Endothelial cell of umbilical vein (primary cell): ENCODE measurements around the gene ATXN1. TPM values are rescaled to one million over a fixed set of nuclear protein-coding genes. Genes with fewer than 3 reads are reported as not detected.

ENCODE experiments used
- BruUV-seq: library from RNA; stranded (reverse); fragments of 400-500 nt; replicated peaks from 2 replicates; lab custom pipeline; 2021; lab: Mats Ljungman, UMichigan
- CTCF ChIA-PET: fragments of 300-600, 350-600 bp; sonication (Branson Sonifier 250); formaldehyde crosslinking; loops from one replicate; lab custom pipeline; 2021; ENCODE audit warnings: antibody characterized with exemption, inconsistent platforms; lab: Charles Lee
- POLR2A ChIA-PET: fragments of 300-600, 350-600 bp; sonication (Branson Sonifier 250); formaldehyde crosslinking; loops from one replicate; lab custom pipeline; 2021; ENCODE audit warnings: antibody characterized with exemption, inconsistent platforms; lab: Charles Lee
- DNase-seq: peaks from one replicate; pipeline ENCODE4 v3.0.0-alpha.2; 2011; ENCODE audit warnings: low read depth, low spot score
- FAIRE-seq: peaks from 2 replicates; lab custom pipeline; 2011; peaks lifted over from hg19 to GRCh38; lab: Jason Lieb, UNC
- H2AFZ ChIP-seq: 2 replicates; pipeline ENCODE4 v1.6.0; 2012; ENCODE audit warnings: low read depth, low read length, control low read depth, inconsistent platforms
- H3K27ac ChIP-seq: 2 replicates; pipeline ENCODE4 v1.5.1; 2011; ENCODE audit warnings: low read depth, mild to moderate bottlenecking, control low read depth, low read length, moderate library complexity; ENCODE audit not compliant: insufficient read depth
- H3K27me3 ChIP-seq, 2 experiments: 2 replicates each; pipeline versions ENCODE4 v1.6.0 to v1.6.1; 2011; ENCODE audit warnings: low read length in 2 of 2, mixed read lengths in 1 of 2; ENCODE audit not compliant: control insufficient read depth in 2 of 2, insufficient read depth in 2 of 2
- H3K36me3 ChIP-seq, 2 experiments: 2 replicates in 1 of 2; 3 replicates in 1 of 2; pipeline ENCODE4 v1.5.1; 2011; ENCODE audit warnings: low read length in 2 of 2, mild to moderate bottlenecking in 1 of 2, moderate library complexity in 1 of 2; ENCODE audit not compliant: control insufficient read depth in 2 of 2, insufficient read depth in 2 of 2; ENCODE audit errors: extremely low read depth in 1 of 2
- H3K4me1 ChIP-seq: 3 replicates; pipeline ENCODE4 v1.5.1; 2011; ENCODE audit warnings: mild to moderate bottlenecking, low read length; ENCODE audit not compliant: control insufficient read depth, insufficient read depth; ENCODE audit errors: extremely low read depth
- H3K4me2 ChIP-seq: 2 replicates; pipeline ENCODE4 v1.6.1; 2011; ENCODE audit warnings: low read length, control low read depth, mixed read lengths; ENCODE audit not compliant: insufficient read depth
- H3K4me3 ChIP-seq, 3 experiments: fragments of 200-600 bp in 1 of 3; sonication (generic), shearing (Covaris generic) in 1 of 3; replicated peaks in 1 of 3; 2 replicates each; pipeline ENCODE4 v1.5.1; 2011 to 2016; ENCODE audit warnings: control low read depth in 3 of 3, low read length in 3 of 3, mild to moderate bottlenecking in 2 of 3, inconsistent platforms in 1 of 3, low read depth in 1 of 3, moderate library complexity in 1 of 3; ENCODE audit not compliant: insufficient read depth in 1 of 3
- H3K79me2 ChIP-seq: 2 replicates; pipeline ENCODE4 v1.6.0; 2012; ENCODE audit warnings: low read length, inconsistent platforms; ENCODE audit not compliant: control insufficient read depth, insufficient read depth
- H3K9ac ChIP-seq: replicated peaks from 2 replicates; pipeline ENCODE3; 2011; ENCODE audit warnings: low read length, control low read depth; ENCODE audit not compliant: insufficient read depth; ENCODE audit errors: extremely low read depth
- H3K9me1 ChIP-seq: replicated peaks from 3 replicates; pipeline ENCODE4 v1.6.0; 2011; ENCODE audit warnings: mild to moderate bottlenecking, low read length; ENCODE audit not compliant: control insufficient read depth, insufficient read depth; ENCODE audit errors: extremely low read depth
- H3K9me3 ChIP-seq: replicated peaks from 2 replicates; pipeline ENCODE4 v1.5.1; 2012; ENCODE audit warnings: low read length, inconsistent platforms; ENCODE audit not compliant: control insufficient read depth, insufficient read depth
- H4K20me1 ChIP-seq: replicated peaks from 2 replicates; pipeline ENCODE3; 2011; ENCODE audit warnings: mild to moderate bottlenecking, low read length; ENCODE audit not compliant: control insufficient read depth, insufficient read depth; ENCODE audit errors: extremely low read depth
- EZH2 ChIP-seq: IDR thresholded peaks from 2 replicates; pipeline ENCODE4 v1.6.1; 2012; ENCODE audit warnings: borderline replicate concordance, low read depth, mild to moderate bottlenecking, moderate library complexity, low read length, inconsistent platforms; ENCODE audit not compliant: severe bottlenecking
- FOS ChIP-seq: IDR thresholded peaks from 2 replicates; pipeline ENCODE4 v1.6.1; 2011; ENCODE audit warnings: mild to moderate bottlenecking, low read length, moderate library complexity, borderline replicate concordance; ENCODE audit not compliant: insufficient read depth
- GATA2 ChIP-seq: IDR thresholded peaks from 2 replicates; pipeline ENCODE4 v1.7.0; 2011; ENCODE audit warnings: low read depth, mild to moderate bottlenecking, moderate library complexity, mixed read lengths, low read length; ENCODE audit not compliant: insufficient read length, insufficient read depth
- JUN ChIP-seq: IDR thresholded peaks from 2 replicates; pipeline ENCODE4 v1.6.1; 2011; ENCODE audit warnings: borderline replicate concordance, low read depth; ENCODE audit not compliant: insufficient read length, insufficient read depth
- MYC ChIP-seq: IDR thresholded peaks from one replicate; pipeline ENCODE4 v1.6.1; 2011; ENCODE audit warnings: mild to moderate bottlenecking, low read depth, low read length
- POLR2A ChIP-seq: IDR thresholded peaks from 2 replicates; pipeline ENCODE4 v1.6.1; 2012; ENCODE audit warnings: low read depth, mild to moderate bottlenecking, control low read depth, low read length
- POLR2AphosphoS5 ChIP-seq: IDR thresholded peaks from 2 replicates; pipeline ENCODE4 v1.6.1; 2012; ENCODE audit warnings: low read depth, mild to moderate bottlenecking, control low read depth, low read length, moderate library complexity; ENCODE audit not compliant: insufficient read depth
- dilution Hi-C: fragments of 300-500 bp; cut with MboI; formaldehyde crosslinking; loops from one replicate; pipeline ENCODE4 v1.15.0; 2019; ENCODE audit warnings: low sequenced_read_pairs; ENCODE audit not compliant: extremely low pct_ligation_motif_present
- intact Hi-C: fragments of 100-400 bp; cut with micrococcal nuclease; formaldehyde crosslinking; loops from one replicate; pipeline ENCODE4 v1.10.0; 2022
- polyA plus RNA-seq, 4 experiments: library from polyadenylated mRNA; depleted of rRNA in 3 of 4; stranded (reverse) in 3 of 4; unstranded in 1 of 4; fragments of >200 nt; gene quantifications; 2 replicates each; pipeline versions ENCODE4 v1.2.1 to v1.2.3, GENCODE V29; 2011 to 2012; ENCODE audit warnings: missing spikeins in 1 of 4
- total RNA-seq: library from RNA; stranded (reverse); gene quantifications from 2 replicates; pipeline ENCODE4 v1.2.3, GENCODE V29; 2021
- TF ChIP-seq, protein P1 (sequence below): IDR thresholded peaks from 2 replicates; pipeline ENCODE4 v1.6.1; 2011; ENCODE audit not compliant: insufficient read depth, insufficient read length
- TF ChIP-seq, protein P2 (sequence below), 2 donors: IDR thresholded peaks; 1 replicate in 1 of 2; 2 replicates in 1 of 2; pipeline ENCODE4 v1.5.1; 2011; ENCODE audit warnings: low read length in 2 of 2, mild to moderate bottlenecking in 2 of 2, moderate library complexity in 2 of 2, control low read depth in 1 of 2, inconsistent platforms in 1 of 2, low read depth in 1 of 2; ENCODE audit not compliant: insufficient read depth in 1 of 2; ENCODE audit errors: extremely low read depth in 1 of 2

The ATXN1 gene
- total and polyA plus RNA-seq, 2 donors (not counting 3 experiments of a cell fraction or from before 2014, with no cell fraction given), result 16.4 to 33.0 TPM

DNA sequence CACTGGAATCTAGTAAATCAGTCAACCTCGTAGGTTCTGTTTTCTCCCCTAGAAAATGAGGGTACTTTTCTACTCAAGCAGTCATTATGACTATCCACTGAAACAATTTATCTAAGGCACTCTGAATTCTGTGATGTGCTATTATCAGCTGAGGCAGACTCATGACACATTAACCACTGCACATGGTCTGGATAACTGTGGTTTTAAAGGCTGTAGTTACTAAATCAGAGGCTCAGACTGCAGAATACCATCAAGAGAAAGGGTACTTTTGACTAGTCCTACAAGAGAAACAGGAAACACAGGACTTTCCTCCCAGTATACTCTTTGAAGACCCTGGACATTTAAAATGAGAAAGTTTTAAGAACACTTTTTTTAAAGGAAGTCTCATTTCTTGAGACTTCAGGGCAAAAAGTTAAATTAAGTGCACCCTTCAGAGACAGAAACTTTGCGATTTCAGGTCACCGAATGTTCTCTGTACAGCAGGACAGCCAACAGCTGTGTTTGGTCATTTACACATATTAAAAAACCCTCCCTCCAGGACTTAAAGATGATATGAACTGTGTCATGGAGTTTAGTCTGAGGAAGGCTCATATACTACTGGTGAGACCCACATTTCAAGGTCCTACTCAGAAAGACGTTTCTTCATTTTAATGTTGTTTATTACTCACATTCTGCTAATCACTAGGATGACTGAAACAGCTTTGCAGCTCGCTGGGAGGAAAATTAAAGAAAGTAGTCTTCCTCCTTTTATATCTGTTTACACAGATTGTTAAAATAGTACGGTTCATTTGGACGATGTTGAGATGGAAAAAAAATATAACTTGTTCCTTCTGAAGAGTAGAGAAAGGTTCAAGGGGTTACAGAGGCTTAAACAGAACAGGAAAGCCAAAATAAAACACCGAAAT is 19.9 kb downstream of the ATXN1 start:
- no peak overlapping the region for H3K4me3 ChIP-seq

DNA sequence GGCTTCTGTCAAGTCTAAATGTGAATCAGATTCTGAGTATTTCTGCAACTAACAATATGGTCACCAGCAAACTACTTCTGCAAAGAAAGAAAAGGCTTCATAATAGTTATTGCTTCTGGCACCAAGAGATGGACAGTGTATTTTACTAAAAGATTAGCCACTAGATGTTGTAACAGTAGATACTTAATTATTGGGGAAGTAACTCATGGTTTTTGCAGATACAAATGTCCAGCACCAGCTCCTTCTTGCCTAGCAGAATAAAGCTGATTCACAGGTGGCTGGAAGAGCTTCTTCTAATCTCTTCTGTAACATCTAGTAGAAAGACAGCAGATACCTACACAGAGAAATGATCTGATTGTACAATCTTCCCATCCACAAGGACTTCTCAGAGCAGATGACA is 21.2 kb downstream of the ATXN1 start:
- no peak overlapping the region for H3K9ac ChIP-seq
- dilution Hi-C loops, result no loop called here
- no peak for FAIRE-seq

More for the DNA sequence above, 19.9 kb downstream of the ATXN1 start:
- intact Hi-C loops, result no loop called here
- no peaks in the 10 kb centered on the region for H3K27me3 ChIP-seq
- TF ChIP-seq MYC (no peak), FOS (peak; percentile 27)
- ChIA-PET CTCF (interaction anchor here (1.1 to 1.2 kb wide), 3 partner anchors 10 to 22 kb away, joined by 3 to 6 read pairs (median 4); no protein-coding TSS in a partner anchor), POLR2A (no interaction called here)
- no peaks in the 10 kb centered on the region for H4K20me1 ChIP-seq
- dilution Hi-C loops, result no loop called here
- H3K79me2 ChIP-seq, result peaks cover 17% of the 10 kb centered on the region
- no peak overlapping the region for H3K9ac ChIP-seq
- no peaks in the 10 kb centered on the region for H3K9me1 ChIP-seq
- H2AFZ ChIP-seq, result no peak overlapping the region
- no peak for DNase-seq
- H3K4me1 ChIP-seq, result peaks cover 22% of the 10 kb centered on the region
- BruUV-seq, result no TSS peak
- H3K27ac ChIP-seq, result no peak overlapping the region
- no peak for FAIRE-seq
- peaks cover 3 to 5% of the 10 kb centered on the region in 2 experiments for H3K36me3 ChIP-seq
- H3K4me2 ChIP-seq, result no peak overlapping the region
- H3K9me3 ChIP-seq, result no peaks in the 10 kb centered on the region

More for the DNA sequence above, 21.2 kb downstream of the ATXN1 start:
- TF ChIP-seq, protein P1, sequence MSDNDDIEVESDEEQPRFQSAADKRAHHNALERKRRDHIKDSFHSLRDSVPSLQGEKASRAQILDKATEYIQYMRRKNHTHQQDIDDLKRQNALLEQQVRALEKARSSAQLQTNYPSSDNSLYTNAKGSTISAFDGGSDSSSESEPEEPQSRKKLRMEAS, result no peak
- TF ChIP-seq GATA2 (no peak), FOS (no peak), POLR2A (no peak), MYC (no peak), JUN (no peak), EZH2 (no peak), POLR2AphosphoS5 (no peak)
- TF ChIP-seq, protein P2, sequence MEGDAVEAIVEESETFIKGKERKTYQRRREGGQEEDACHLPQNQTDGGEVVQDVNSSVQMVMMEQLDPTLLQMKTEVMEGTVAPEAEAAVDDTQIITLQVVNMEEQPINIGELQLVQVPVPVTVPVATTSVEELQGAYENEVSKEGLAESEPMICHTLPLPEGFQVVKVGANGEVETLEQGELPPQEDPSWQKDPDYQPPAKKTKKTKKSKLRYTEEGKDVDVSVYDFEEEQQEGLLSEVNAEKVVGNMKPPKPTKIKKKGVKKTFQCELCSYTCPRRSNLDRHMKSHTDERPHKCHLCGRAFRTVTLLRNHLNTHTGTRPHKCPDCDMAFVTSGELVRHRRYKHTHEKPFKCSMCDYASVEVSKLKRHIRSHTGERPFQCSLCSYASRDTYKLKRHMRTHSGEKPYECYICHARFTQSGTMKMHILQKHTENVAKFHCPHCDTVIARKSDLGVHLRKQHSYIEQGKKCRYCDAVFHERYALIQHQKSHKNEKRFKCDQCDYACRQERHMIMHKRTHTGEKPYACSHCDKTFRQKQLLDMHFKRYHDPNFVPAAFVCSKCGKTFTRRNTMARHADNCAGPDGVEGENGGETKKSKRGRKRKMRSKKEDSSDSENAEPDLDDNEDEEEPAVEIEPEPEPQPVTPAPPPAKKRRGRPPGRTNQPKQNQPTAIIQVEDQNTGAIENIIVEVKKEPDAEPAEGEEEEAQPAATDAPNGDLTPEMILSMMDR (IDR thresholded peaks at IDR 0.05; ENCODE audit: extremely low read depth in 1 of 2, insufficient read depth in 1 of 2, low read depth in 1 of 2, low read length in 2 of 2), result no peak
- Histone ChIP-seq H3K4me2 (no peak overlapping the region), H3K27me3 (no peaks in the 10 kb centered on the region), H3K4me3 (no peak overlapping the region), H2AFZ (no peak overlapping the region), H3K36me3 (peaks cover 3 to 5% of the 10 kb centered on the region in 2 experiments), H3K27ac (no peak overlapping the region), H3K4me1 (peaks cover 29% of the 10 kb centered on the region), H4K20me1 (no peaks in the 10 kb centered on the region), H3K79me2 (peaks cover 11% of the 10 kb centered on the region), H3K9me3 (no peaks in the 10 kb centered on the region), H3K9me1 (no peaks in the 10 kb centered on the region)
- intact Hi-C loops, result no loop called here
- ChIA-PET POLR2A (no interaction called here), CTCF (interaction anchor here (0.9 to 5.4 kb wide), 10 partner anchors 10 to 229 kb away, joined by 3 to 44 read pairs (median 6); partner anchors contain the start of gene ATXN1)
- DNase-seq, result no peak
- no TSS peak for BruUV-seq
